Activated effector memory CD4-positive, alpha-beta T cell treated with anti-CD3 and anti-CD28 coated beads, Interleukin-2, amount 50 U/mL, for 16 hours (primary cell): ENCODE measurements around the gene ANO7.

ENCODE experiments used
- DNase-seq: peaks from one replicate; pipeline ENCODE4 v3.0.0-alpha.2; 2020

Gene ANO7

GRCh38 chr2:241209271-241209670 is 20.8 kb downstream of the ANO7 start:
- DNase-seq: no peak

- no peak for DNase-seq
These were observed 22.8 kb downstream of the ANO7 start for GRCh38 chr2:241211276-241211675.

GRCh38 chr2:241213041-241213440 is 24.6 kb downstream of the ANO7 start:
- no peak for DNase-seq

GRCh38 chr2:241213567-241213966 is 25.1 kb downstream of the ANO7 start:
- no peak for DNase-seq

GRCh38 chr2:241214209-241214608 is 25.7 kb downstream of the ANO7 start:
- no peak for DNase-seq

GRCh38 chr2:241214766-241215165 is 26.3 kb downstream of the ANO7 start:
- DNase-seq: no peak

GRCh38 chr2:241215421-241215820 is 26.9 kb downstream of the ANO7 start:
- DNase-seq: no peak

- no peak for DNase-seq
These were observed 27.8 kb downstream of the ANO7 start for GRCh38 chr2:241216211-241216761.

GRCh38 chr2:241217320-241218031 is 29.0 kb downstream of the ANO7 start:
- DNase-seq: peak; percentile 75

GRCh38 chr2:241218131-241219029 is 29.9 kb downstream of the ANO7 start:
- peak; percentile 78 for DNase-seq

GRCh38 chr2:241219030-241219382 is 30.5 kb downstream of the ANO7 start:
- DNase-seq: no peak

- DNase-seq: no peak
These were observed 31.4 kb downstream of the ANO7 start for GRCh38 chr2:241219856-241220356.

GRCh38 chr2:241223211-241224017 is 34.9 kb downstream of the ANO7 start:
- no peak for DNase-seq

GRCh38 chr2:241224018-241224850 is 35.8 kb downstream of the ANO7 start:
- no peak for DNase-seq

- DNase-seq: no peak
These were observed 36.5 kb downstream of the ANO7 start for GRCh38 chr2:241224851-241225438.

- DNase-seq: no peak
These were observed 37.1 kb downstream of the ANO7 start for GRCh38 chr2:241225545-241225944.

GRCh38 chr2:241225983-241226382 is 37.5 kb downstream of the ANO7 start:
- no peak for DNase-seq

GRCh38 chr2:241226723-241227572 is 38.5 kb downstream of the ANO7 start:
- no peak for DNase-seq

- no peak for DNase-seq
These were observed 39.1 kb downstream of the ANO7 start for GRCh38 chr2:241227594-241227993.

- DNase-seq: no peak
These were observed 39.8 kb downstream of the ANO7 start for GRCh38 chr2:241228081-241228859.
